B cell (primary cell): ENCODE results near the gene ABCC1. TPM values are rescaled to one million over a fixed set of nuclear protein-coding genes. Genes with fewer than 3 reads are reported as not detected.

Source experiments
- ATAC-seq: fragments of 200-7000 bp; cut with Tn5 transposase; one replicate; pipeline ENCODE4 v1.10.0; 2021; ENCODE audit warnings: low read depth, mild to moderate bottlenecking, moderate number of reproducible peaks, moderate library complexity
- CTCF ChIA-PET: fragments of 350-600 bp; sonication (Branson Sonifier 250); formaldehyde crosslinking; loops from one replicate; lab custom pipeline; 2021; ENCODE audit warnings: antibody characterized with exemption, inconsistent platforms; lab: Charles Lee
- POLR2A ChIA-PET: fragments of 350-600 bp; sonication (Branson Sonifier 250); formaldehyde crosslinking; loops from one replicate; lab custom pipeline; 2021; ENCODE audit warnings: antibody characterized with exemption; lab: Charles Lee
- DNase-seq: peaks from one replicate; pipeline ENCODE4 v3.0.0; 2013
- H2AFZ ChIP-seq: 2 replicates; pipeline ENCODE4 v1.6.1; 2012; ENCODE audit warnings: mild to moderate bottlenecking, low read depth, low read length; ENCODE audit not compliant: insufficient read depth, poor library complexity, severe bottlenecking
- H3K27ac ChIP-seq, 2 donors: 1 replicate in 1 of 2; 2 replicates in 1 of 2; pipeline ENCODE4 v1.5.1; 2012 to 2013; ENCODE audit warnings: low read length in 2 of 2, mild to moderate bottlenecking in 2 of 2, moderate library complexity in 1 of 2
- H3K27me3 ChIP-seq, 4 experiments: fragments of 200-600 bp in 1 of 4; sonication (generic) in 1 of 4; replicated peaks in 1 of 4; 1 replicate in 2 of 4; 2 replicates in 2 of 4; pipeline versions ENCODE4 v1.6.1 to v1.7.0; 2013 to 2016; ENCODE audit warnings: low read length in 3 of 4, mild to moderate bottlenecking in 2 of 4, mixed read lengths in 1 of 4, moderate library complexity in 1 of 4; ENCODE audit not compliant: insufficient read depth in 4 of 4, control insufficient read depth in 3 of 4; ENCODE audit errors: control extremely low read depth in 1 of 4
- H3K36me3 ChIP-seq, 2 experiments: replicated peaks in 1 of 2; 1 replicate in 1 of 2; 2 replicates in 1 of 2; pipeline versions ENCODE4 v1.6.1 to v1.7.1; 2013; ENCODE audit warnings: low read length in 1 of 2; ENCODE audit not compliant: insufficient read depth in 2 of 2, control insufficient read depth in 1 of 2; ENCODE audit errors: control extremely low read depth in 1 of 2, extremely low read depth in 1 of 2
- H3K4me1 ChIP-seq, 2 donors: fragments of 200-600 bp in 1 of 2; sonication (generic) in 1 of 2; 1 replicate in 1 of 2; 2 replicates in 1 of 2; pipeline versions ENCODE4 v1.5.1 to v1.6.1; 2013 to 2017; ENCODE audit warnings: low read length in 2 of 2; ENCODE audit not compliant: control insufficient read depth in 2 of 2, insufficient read depth in 2 of 2
- H3K4me2 ChIP-seq: replicated peaks from 2 replicates; pipeline ENCODE3; 2012; ENCODE audit warnings: mild to moderate bottlenecking, low read depth, low read length; ENCODE audit not compliant: poor library complexity, severe bottlenecking
- H3K4me3 ChIP-seq, 5 experiments: fragments of 200-600 bp in 1 of 5; sonication (generic) in 1 of 5; 1 replicate in 3 of 5; 2 replicates in 2 of 5; pipeline versions ENCODE4 v1.5.1 to v1.7.0; 2011 to 2016; ENCODE audit warnings: low read length in 4 of 5, mild to moderate bottlenecking in 4 of 5, low read depth in 2 of 5, control low read depth in 1 of 5, moderate library complexity in 1 of 5; ENCODE audit not compliant: insufficient read depth in 1 of 5; ENCODE audit errors: control extremely low read depth in 1 of 5, extremely low read depth in 1 of 5
- H3K79me2 ChIP-seq: fragments of 200-600 bp; sonication (generic); one replicate; pipeline ENCODE4 v1.6.0; 2016; ENCODE audit warnings: low read length; ENCODE audit not compliant: control insufficient read depth, insufficient read depth
- H3K9ac ChIP-seq: fragments of 200-600 bp; sonication (generic); 2 replicates; pipeline ENCODE4 v1.6.1; 2017; ENCODE audit warnings: mild to moderate bottlenecking, low read length, moderate library complexity
- H3K9me3 ChIP-seq, 3 donors: one replicate each; pipeline versions ENCODE4 v1.6.1 to v1.7.1; 2013; ENCODE audit warnings: low read length in 2 of 3; ENCODE audit not compliant: control insufficient read depth in 2 of 3, insufficient read depth in 1 of 3; ENCODE audit errors: control extremely low read depth in 1 of 3
- H4K20me1 ChIP-seq: 2 replicates; pipeline ENCODE4 v1.6.0; 2012; ENCODE audit warnings: mild to moderate bottlenecking, low read length; ENCODE audit not compliant: insufficient read depth, control insufficient read depth, poor library complexity, severe bottlenecking
- H3K27ac Mint-ChIP-seq: one replicate; pipeline ENCODE4 v1.8.0; 2021; ENCODE audit warnings: mixed read lengths
- H3K27me3 Mint-ChIP-seq: one replicate; pipeline ENCODE4 v1.8.0; 2021; ENCODE audit warnings: mixed read lengths
- H3K4me1 Mint-ChIP-seq: one replicate; pipeline ENCODE4 v1.8.0; 2021; ENCODE audit warnings: mixed read lengths
- H3K4me3 Mint-ChIP-seq: one replicate; pipeline ENCODE4 v1.8.0; 2021; ENCODE audit warnings: mixed read lengths
- H3K9me3 Mint-ChIP-seq: one replicate; pipeline ENCODE4 v1.8.0; 2022; ENCODE audit warnings: mixed read lengths; ENCODE audit not compliant: insufficient read depth
- CTCF ChIP-seq: fragments of 200-600 bp; IDR thresholded peaks from one replicate; pipeline ENCODE4 v1.8.0; 2022; ENCODE audit warnings: antibody characterized with exemption, mild to moderate bottlenecking
- EZH2 ChIP-seq: IDR thresholded peaks from 2 replicates; pipeline ENCODE4 v1.6.1; 2012; ENCODE audit warnings: borderline replicate concordance, low read depth, mild to moderate bottlenecking, moderate library complexity, low read length; ENCODE audit not compliant: insufficient read depth, poor library complexity, severe bottlenecking
- WGBS: methylation state at CpG from one replicate; pipeline ENCODE4 v1.1.5; 2013; ENCODE audit warnings: missing lambda C conversion rate; ENCODE audit not compliant: insufficient coverage; 5-methylcytosine and 5-hydroxymethylcytosine counted together
- intact Hi-C: fragments of 100-400 bp; cut with micrococcal nuclease; formaldehyde crosslinking; loops from one replicate; pipeline ENCODE4 v1.10.0; 2022
- polyA plus RNA-seq: library from polyadenylated mRNA; depleted of rRNA; stranded (reverse); fragments of >200 nt; gene quantifications from 2 replicates; pipeline ENCODE4 v1.2.3, GENCODE V29; 2012
- total RNA-seq, 2 donors: library from RNA; stranded (reverse); fragments of 120-200 nt in 1 of 2; gene quantifications; 1 replicate in 1 of 2; 2 replicates in 1 of 2; pipeline versions ENCODE4 v1.2.3 to v1.2.4, GENCODE V29; 2013 to 2022

The ABCC1 gene
- total and polyA plus RNA-seq, 2 donors (not counting 1 experiment from before 2014, with no cell fraction given): 21.8 to 73.0 TPM

DNA sequence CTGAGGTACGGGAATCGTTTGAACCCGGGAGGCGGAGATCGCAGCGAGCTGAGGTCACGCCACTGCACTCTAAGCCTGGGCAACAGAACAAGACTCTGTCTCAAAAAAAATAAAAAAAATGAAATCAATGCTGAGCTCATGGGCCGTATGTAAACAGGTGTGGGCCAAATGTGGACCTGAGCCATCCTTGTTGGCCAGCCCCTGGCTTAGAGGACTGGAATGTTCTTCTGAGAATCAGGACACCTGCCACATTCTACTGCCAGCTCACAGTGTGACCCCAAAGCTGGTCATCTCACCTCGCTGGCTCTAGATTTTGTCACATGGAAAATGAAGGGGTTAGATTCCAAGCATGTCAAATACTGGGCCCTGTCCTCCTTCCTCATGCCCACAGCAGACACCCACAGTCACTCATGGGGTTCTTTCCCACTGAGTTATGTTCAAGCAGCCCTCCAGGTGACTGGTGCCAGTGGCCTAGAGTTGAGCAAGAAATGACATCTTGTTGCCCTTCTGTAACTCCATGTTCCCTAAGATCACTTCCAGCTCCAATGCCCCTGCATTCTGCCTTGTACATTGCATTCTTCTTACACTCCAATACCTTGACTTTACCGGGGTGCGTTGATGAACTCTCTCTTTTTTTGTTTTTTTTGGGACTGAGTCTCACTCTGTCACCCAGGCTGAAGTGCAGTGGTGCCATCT is 110.6 kb downstream of the ABCC1 start:
- Histone ChIP-seq H3K9me3 (no peaks in the 10 kb centered on the region), H3K79me2 (peaks cover 5% of the 10 kb centered on the region), H3K4me1 (peaks cover 11 to 18% of the 10 kb centered on the region in 2 donors), H3K27me3 (no peaks in the 10 kb centered on the region), H3K4me3 (no peak overlapping the region), H3K27ac (no peak overlapping the region), H2AFZ (no peak overlapping the region), H3K4me2 (no peak overlapping the region), H3K36me3 (peaks cover 14 to 46% of the 10 kb centered on the region in 2 experiments), H4K20me1 (peaks cover 5% of the 10 kb centered on the region), H3K9ac (no peak overlapping the region)
- 96% methylated on average over 10 of the region's 11 CpGs for WGBS
- TF ChIP-seq EZH2 (no peak), CTCF (no peak)
- ChIA-PET CTCF (interaction anchor here (0.9 to 1.3 kb wide), 2 partner anchors 9 to 14 kb away, joined by 3 to 4 read pairs; no protein-coding TSS in a partner anchor), POLR2A (interaction anchor here (0.6 kb wide), 1 partner anchor 107 kb away, joined by 3 read pairs; no protein-coding TSS in a partner anchor)
- Mint-ChIP-seq H3K27me3 (no peaks in the 10 kb centered on the region), H3K27ac (no peak overlapping the region), H3K4me1 (peaks cover 19% of the 10 kb centered on the region), H3K9me3 (no peaks in the 10 kb centered on the region), H3K4me3 (no peak overlapping the region)
- DNase-seq (no peak), ATAC-seq (no peak)
- intact Hi-C loops: no loop called here
